ENCODE results near the gene LCE3A. TPM values are rescaled to one million over a fixed set of nuclear protein-coding genes. Genes with fewer than 3 reads are reported as not detected.

The LCE3A gene
- total RNA-seq, 2 experiments from 2014 or later = not detected

Other genes starting within 250 kb of the LCE3A start
- gene CRNN, start 208.8 kb downstream of the LCE3A start, total RNA-seq = not detected
- gene LCE5A, start 112.3 kb downstream of the LCE3A start, total RNA-seq = not detected
- not detected for gene CRCT1, start 108.6 kb downstream of the LCE3A start, total RNA-seq
- not detected for gene LCE3E, start 56.3 kb downstream of the LCE3A start, total RNA-seq
- not detected for gene LCE3D, start 42.6 kb downstream of the LCE3A start, total RNA-seq
- gene LCE3C, start 22.9 kb downstream of the LCE3A start, total RNA-seq = not detected
- gene LCE3B, start 9.3 kb downstream of the LCE3A start, total RNA-seq = not detected
- gene LCE2D, start 40.3 kb upstream of the LCE3A start, total RNA-seq = not detected
- gene LCE2C, start 52.2 kb upstream of the LCE3A start, total RNA-seq = not detected
- not detected for gene LCE2B, start 63.0 kb upstream of the LCE3A start, total RNA-seq
- gene LCE2A, start 75.2 kb upstream of the LCE3A start, total RNA-seq = not detected
- not detected for gene LCE4A, start 85.1 kb upstream of the LCE3A start, total RNA-seq
- gene KPRP, start 134.9 kb upstream of the LCE3A start, total RNA-seq = not detected
- gene LCE1F, start 152.0 kb upstream of the LCE3A start, total RNA-seq = not detected
- not detected for gene LCE1E, start 163.2 kb upstream of the LCE3A start, total RNA-seq
- gene LCE1D, start 173.6 kb upstream of the LCE3A start, total RNA-seq = not detected
- not detected for gene LCE1C, start 183.5 kb upstream of the LCE3A start, total RNA-seq
- not detected for gene LCE1B, start 188.9 kb upstream of the LCE3A start, total RNA-seq
- not detected for gene LCE1A, start 204.4 kb upstream of the LCE3A start, total RNA-seq
- not detected for gene LCE6A, start 219.8 kb upstream of the LCE3A start, total RNA-seq
- gene LCE7A, start 236.9 kb upstream of the LCE3A start, total RNA-seq = not detected

Measured in activated CD4-positive, alpha-beta memory T cell treated with anti-CD3 and anti-CD28 coated beads for 36 hours (primary cell).